Mucosa of gallbladder (tissue), 1 donor: ENCODE data around the gene USP31. TPM values are rescaled to one million over a fixed set of nuclear protein-coding genes. Genes with fewer than 3 reads are reported as not detected.

ENCODE experiments used
- DNase-seq: peaks from one replicate; pipeline ENCODE4 v3.0.0-alpha.2; 2020; ENCODE audit warnings: low spot score
- total RNA-seq: library from RNA; stranded (reverse); gene quantifications from one replicate; pipeline ENCODE4 v1.2.1, GENCODE V29; 2021
- donor health status: DM: no; HTN: no; CAD: no.

Gene USP31
- total RNA-seq, 1 donor from 2014 or later = 6.6 TPM

GRCh38 chr16:23134274-23134673, 15.0 kb downstream of the USP31 start:
- no peak for DNase-seq

DNA sequence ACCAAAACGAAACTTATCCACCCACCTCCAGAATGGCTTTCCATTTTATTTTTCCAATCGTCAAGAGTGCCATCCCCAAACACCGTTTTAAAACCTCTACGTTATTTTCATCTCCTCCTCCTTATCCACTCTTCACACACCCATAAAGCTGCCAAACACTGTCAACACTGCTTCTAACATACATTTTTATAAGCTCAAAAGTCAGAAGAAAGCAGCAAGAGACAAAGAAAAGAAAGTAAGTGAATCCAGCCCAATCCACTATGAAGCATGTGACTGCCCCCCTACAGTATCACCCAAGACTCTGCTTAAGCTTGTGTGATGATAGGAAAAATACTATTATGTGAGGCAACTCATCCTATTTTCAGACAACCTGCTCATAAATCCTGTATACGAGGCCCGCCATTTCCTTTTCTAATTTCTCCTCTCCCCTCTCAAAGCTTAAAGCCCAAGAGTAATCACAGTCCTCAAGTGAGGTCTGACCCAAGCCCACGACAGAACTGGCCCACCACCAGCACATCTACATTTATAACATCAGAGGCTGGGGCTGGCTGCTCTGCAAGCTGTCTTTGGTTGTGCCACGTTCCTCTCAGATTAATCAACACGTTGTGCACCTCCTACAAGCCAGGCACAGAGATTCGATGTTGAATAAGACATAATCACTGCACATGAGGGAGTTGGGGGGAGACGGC, 16.3 kb downstream of the USP31 start:
- no peak for DNase-seq

- no peak for DNase-seq
These were observed 17.2 kb downstream of the USP31 start for GRCh38 chr16:23131931-23132621.

GRCh38 chr16:23131436-23131835, 17.8 kb downstream of the USP31 start:
- DNase-seq = no peak

DNA sequence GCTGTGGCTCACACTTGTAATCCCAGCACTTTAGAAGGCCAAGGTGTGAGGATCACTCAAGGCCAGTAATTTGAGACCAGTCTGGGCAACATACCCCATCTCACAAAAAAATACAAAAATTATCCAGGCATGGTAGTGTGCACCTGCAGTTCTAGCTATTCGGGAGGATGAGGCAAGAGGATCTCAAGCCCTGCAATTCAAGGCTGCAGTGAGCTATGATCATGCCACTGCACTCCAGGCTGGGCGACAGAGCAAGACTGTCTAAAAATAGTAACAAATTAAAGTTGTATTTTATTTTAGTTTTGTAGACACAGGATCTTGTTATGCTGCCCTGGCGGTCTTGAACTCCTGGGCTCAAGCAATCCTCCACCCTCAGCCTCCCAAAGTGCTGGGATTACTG, 18.2 kb downstream of the USP31 start:
- DNase-seq = no peak

DNA sequence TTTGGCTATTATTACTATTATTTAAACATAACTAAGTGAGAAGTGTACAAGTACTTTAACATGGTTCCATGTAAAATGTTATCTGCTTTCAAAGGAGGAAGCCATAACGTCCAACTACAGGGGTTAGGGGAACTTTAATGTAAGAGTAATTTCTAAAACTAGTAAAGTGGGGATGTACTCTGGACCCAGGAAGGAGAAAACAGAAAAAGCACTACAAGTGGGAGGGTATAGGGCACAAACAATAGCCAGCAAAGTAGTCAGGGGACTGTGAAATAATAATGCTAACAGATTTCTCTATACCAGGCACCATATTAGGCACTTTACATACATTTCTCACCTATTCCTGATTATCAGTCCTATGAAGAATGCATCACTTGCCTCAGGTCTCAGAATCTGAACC, 19.6 kb downstream of the USP31 start:
- no peak for DNase-seq

DNA sequence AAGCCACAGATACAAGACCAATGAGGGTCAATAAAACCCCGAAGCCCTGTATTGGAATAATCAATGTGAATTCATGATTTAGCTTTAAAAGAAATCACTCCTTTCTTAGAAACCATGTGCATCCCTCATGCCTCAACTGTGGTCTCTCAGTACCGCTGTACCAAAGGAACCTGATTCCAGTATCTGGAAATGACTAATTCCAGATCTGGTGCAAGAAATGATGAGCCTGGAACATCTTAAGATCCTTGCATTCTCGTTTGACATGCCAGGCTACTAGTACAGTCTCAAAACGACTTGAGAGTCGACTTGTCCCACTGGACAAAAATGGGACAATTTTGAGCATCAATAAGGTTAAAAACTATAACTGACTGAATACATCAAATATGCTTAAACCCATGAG, 21.2 kb downstream of the USP31 start:
- DNase-seq = no peak

DNA sequence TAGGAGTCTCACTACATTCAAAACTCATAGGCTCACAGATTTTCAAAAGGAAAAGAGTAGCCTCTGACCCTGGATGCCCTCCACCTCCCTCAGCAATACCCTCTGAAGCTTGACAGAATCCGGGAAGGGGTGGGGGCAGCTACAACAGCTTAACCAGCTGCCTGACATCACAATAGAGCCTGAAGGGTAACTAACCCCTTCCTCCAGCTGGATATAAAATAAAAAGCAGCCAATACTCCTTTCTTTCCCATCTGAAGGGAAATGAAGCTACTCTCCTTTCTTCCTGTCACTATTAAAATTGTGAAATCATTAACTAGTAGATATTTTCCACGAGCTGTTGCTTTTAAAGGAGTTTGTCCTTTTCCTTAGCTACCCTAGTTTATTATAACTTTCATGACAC, 24.0 kb downstream of the USP31 start:
- no peak for DNase-seq

DNA sequence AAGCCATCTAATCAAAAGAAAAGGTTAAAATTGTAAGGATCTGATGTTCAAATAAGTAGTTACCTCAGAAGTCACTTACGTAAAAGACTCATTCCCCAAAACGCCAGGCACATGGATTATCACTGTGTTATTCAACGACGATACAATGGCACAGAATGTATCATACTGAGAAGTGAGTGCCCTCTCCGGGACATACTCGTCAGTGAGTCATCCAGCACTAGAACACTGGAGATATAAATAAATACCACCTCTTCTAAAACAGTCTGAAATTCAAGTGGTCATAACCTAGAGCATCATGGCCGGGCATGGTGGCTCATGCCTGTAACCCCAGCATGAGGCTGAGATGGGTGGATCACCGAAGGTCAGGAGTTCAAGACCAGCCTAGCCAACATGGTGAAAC, 24.9 kb downstream of the USP31 start:
- DNase-seq = no peak

DNA sequence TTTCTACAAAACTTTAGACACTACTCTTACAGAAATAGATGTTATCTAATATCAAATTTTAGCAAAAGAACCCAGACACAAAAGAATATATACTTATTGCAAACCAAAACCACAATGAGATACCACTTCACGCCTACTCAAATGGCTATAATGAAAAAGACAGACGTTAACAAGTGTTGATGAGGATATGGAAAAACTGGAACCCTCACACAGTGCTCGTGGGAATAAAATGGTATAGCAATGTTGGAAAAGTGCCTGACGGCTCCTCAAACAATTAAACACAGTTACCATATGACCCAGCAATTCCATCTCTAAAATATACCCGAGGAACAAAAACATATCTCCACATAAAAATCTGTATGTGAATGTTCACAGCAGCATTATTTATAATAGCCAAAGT, 27.1 kb downstream of the USP31 start:
- DNase-seq = no peak

DNA sequence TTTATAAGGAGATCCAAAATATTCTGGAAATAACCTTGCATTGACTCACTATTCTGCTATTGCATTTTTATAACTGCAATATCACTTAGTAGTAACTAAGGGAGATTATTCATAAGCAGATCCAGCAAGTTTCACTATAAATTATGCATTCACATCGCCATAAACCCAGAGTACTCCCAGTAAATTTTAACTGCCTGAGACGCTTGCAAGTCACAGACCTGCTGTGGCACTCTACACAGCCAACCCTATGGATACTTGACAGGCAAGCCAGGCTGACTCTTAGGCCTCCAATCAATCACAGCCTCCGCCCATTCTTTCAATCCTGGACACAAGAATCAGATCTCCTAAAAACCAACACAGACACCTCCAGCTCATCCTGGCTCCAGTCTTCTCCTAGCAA, 28.2 kb downstream of the USP31 start:
- DNase-seq = no peak

DNA sequence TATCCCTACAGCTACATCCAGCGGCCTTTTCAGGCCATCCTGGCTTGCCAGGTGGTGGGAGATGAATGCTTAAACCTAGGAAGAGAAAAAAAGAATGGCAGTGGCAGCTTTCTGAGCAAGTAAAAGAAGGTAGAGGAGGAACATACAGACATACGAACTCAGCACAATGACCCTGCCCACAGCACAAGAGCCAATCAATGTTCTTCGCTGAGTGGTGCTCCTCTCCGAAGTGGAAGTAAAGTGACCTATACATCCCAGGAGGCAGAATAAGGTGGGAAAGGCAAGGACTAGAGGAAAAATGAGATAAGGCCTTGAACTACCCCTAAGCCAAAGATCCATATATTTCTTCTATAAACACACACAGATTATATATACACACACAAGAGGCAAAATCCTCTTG, 28.7 kb downstream of the USP31 start:
- no peak for DNase-seq

- no peak for DNase-seq
These were observed 29.7 kb downstream of the USP31 start for GRCh38 chr16:23119570-23119969.

- DNase-seq = no peak
These were observed 34.9 kb downstream of the USP31 start for GRCh38 chr16:23114131-23114904.

GRCh38 chr16:23113185-23113584, 36.1 kb downstream of the USP31 start:
- no peak for DNase-seq

DNA sequence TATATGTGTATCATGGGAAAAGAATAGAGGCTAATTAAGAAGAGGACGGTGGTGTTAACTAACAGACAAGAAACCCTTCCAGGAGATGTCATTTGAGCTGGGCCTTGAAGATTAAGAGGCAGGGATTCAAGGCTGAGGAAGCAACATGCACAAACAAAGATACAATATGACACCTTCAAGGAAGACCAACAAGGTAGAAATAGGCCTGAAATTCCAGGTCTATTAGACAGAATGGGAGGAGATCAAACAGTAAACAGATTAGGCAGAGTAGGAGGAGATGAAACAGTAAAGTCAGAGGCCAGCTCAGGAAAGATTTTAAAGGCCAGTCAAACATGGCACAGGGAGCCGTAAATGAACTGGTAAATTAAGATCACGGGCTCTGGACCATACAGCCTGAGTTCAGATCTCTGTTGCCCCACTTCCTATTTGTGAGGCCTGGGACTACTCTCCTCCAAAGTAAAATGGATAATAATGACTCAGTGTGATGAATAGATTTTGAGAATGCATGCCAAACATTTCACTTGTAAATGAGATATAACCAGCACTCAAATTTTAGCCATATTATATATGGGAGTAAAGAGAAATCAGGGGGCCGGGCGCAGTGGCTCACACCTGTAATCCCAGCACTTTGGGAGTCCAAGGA, 38.9 kb downstream of the USP31 start:
- DNase-seq = no peak

DNA sequence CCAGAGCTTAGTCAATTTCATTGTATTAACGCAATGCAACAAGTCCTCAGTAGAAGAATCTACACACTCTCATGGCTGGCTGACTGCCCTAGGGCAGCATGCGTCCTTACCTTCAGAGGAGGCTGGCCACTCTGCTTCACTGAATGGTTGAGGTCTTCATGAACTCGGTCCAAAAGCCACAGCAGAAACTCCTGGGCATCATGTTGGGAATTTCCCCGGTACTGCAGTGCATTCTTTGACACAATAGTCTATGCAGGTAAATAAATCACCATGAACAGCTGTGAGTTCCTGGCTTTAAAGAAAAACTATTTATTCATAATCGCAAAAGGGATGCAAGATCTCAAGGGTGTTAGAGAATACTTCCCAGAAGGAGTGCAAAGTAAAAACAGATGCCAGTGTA, 41.3 kb downstream of the USP31 start:
- DNase-seq = no peak

DNA sequence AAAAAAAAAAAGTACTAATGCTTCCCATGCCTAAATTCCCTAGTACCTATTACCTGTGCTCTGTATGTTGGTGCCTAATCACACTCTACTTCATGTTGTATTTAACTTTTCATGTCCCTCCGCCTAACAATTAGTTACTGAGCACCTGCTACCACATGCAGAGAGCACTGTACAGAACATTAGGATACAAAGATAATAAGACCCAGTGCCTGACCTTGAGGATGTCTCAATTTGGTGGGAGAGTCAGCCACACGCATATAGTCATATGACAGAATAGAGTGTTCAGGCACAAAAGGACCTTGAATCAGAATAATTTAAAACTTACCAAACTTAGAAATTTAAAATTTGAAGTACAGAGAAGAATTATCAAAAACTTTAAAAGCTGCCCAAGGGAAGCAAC, 42.1 kb downstream of the USP31 start:
- DNase-seq = no peak

DNA sequence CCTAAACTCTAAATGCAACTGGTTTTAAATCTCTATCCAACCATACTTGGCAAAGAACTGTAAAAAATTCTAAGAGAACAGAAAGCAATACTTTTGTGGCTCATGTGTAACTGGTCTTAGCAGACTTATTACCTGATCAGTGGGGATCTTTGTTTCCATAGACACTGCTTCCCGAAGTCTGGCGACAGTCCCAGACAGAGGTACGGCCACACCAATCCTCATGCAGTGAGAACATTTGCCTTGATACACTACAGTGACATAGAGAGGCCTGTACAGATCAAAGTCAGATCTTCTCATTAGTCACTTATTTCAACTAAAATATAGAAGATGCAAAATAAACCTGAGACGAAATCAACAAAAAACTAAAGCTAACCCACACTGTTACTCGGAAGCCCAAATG, 43.9 kb downstream of the USP31 start:
- no peak for DNase-seq

DNA sequence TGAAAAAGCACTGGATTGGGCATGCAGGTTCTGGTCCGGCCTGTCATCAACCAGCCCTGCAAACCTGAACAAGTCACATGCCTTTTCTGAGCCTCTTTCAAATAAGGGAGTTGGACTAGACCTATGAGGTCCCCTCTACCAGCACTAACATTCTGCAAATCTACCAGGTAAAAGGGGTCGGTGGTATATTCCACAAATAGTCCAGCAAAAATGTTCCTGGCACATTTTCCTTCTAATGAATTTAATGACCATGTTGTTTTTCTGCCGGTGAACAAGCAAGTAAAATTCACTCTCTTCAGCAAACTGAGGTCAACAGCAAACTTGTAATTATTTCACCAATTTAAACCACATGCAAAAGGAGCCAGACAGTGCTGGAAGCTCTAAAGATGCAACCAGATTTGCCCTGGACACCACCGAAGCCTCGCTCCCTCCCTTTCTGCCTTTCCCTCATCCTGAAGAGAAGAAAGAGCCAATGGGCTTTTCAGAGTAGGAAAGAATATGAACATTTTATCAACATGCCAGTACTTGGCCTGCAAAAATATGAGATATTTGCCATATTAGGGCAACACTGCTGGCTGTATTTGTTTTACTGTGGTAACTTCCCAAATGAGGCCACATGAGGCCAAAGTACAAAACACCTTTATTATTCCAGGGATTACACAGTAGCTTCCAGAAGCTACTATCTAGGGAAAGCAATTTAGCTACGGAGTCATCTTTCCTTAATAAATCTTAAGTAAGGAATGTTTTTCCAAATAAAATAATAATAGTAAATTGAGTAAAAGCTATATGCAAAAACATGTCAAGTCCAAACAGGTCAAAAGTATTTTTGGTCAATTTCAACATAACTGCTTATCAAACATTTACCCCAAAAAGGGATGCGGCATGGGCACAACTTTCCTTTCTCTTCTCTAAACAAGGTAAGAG, 45.0 kb downstream of the USP31 start:
- no peak for DNase-seq

DNA sequence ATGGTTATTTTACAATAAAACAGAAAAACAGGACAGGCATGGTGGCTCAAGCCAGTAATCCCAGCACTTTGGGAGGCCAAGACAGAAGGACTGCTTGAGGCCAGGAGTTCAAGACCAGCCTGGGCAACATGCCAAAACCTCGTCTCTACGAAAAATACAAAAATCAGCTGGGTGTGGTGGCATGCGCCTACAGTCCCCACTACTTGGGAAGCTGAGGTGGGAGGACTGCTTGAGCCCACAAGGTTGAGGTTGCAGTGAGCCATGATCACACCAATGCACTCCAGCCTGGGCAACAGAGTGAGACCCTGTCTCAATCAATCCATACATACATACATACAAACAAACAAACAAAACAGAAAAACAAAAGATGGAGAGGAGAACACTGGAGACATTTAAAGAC, 45.6 kb downstream of the USP31 start:
- DNase-seq = no peak
